GM12878 (cell line): ENCODE results near the gene PLA2G2C.

ENCODE experiments used
- CREB1 ChIP-seq: IDR thresholded peaks from 2 replicates; pipeline ENCODE4 v1.6.1; 2012; ENCODE audit warnings: low read depth, mild to moderate bottlenecking, inconsistent platforms
- ETV6 ChIP-seq, 2 experiments: fragments of 450-650 bp in 1 of 2; IDR thresholded peaks in 1 of 2; conservative IDR thresholded peaks in 1 of 2; 2 replicates each; pipeline ENCODE4 v1.6.1; 2014; ENCODE audit warnings: antibody characterized with exemption in 1 of 2, borderline replicate concordance in 1 of 2, low read depth in 1 of 2, mild to moderate bottlenecking in 1 of 2, moderate library complexity in 1 of 2
- EZH2 ChIP-seq: IDR thresholded peaks from 2 replicates; pipeline ENCODE4 v1.6.1; 2012; ENCODE audit warnings: low read depth, mild to moderate bottlenecking, control low read depth, inconsistent platforms, low read length, borderline replicate concordance; ENCODE audit not compliant: control insufficient read depth
- MXI1 ChIP-seq: fragments of 150-350 bp; IDR thresholded peaks from 2 replicates; pipeline ENCODE4 v1.6.1; 2011; ENCODE audit warnings: low read depth, mild to moderate bottlenecking, inconsistent platforms, low read length, improper control_type of control experiment
- SMC3 ChIP-seq: IDR thresholded peaks from 2 replicates; pipeline ENCODE4 v1.6.1; 2011; ENCODE audit warnings: low read length, improper control_type of control experiment, borderline replicate concordance
- ZNF384 ChIP-seq: IDR thresholded peaks from 2 replicates; pipeline ENCODE4 v1.6.1; 2012; ENCODE audit warnings: low read depth, mild to moderate bottlenecking, low read length, improper control_type of control experiment, borderline replicate concordance
- TF ChIP-seq, protein P1 (sequence below), 3 experiments: IDR thresholded peaks in 2 of 3; conservative IDR thresholded peaks in 1 of 3; 2 replicates each; pipeline ENCODE4 v1.5.1; 2011; ENCODE audit warnings: low read depth in 3 of 3, low read length in 3 of 3, mild to moderate bottlenecking in 3 of 3, control low read depth in 2 of 3, moderate library complexity in 2 of 3, inconsistent platforms in 1 of 3, mixed read lengths in 1 of 3; ENCODE audit not compliant: control insufficient read depth in 2 of 3, insufficient read depth in 1 of 3; ENCODE audit errors: extremely low read depth in 1 of 3

DNA sequence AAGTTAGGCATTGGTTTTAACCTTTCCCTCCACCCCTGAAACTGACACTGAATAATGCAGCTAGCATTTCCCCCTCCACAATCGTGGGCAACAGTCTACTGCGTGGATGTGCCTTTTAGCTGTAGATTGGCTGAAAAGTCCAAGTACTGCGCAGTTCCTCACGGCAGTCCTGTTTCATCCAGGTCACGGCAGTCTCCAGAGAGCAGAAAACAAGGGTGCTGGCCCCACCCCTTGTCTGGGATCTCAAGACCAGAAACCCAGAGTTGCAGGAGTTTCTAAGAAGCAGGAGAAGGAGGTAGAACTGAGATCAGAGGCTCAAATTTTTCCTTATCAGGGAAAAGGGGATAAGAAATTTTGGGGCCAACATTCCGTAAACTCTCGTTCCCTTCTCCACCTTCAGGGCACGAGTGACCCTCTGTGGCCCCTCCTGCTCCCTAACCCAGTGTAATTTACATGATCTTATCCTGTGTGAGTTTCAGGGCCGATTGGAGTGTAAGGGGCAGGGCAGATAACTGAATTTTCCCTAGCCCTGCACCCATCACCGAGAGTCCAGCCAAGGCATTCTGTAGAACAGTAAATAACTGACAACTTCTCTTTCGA lies 25.9 kb upstream of the PLA2G2C start:
- TF ChIP-seq ETV6 (conservative IDR thresholded peaks at IDR 0.05 in 1 of 2, IDR thresholded peaks at IDR 0.05 in 1 of 2; ENCODE audit: borderline replicate concordance in 1 of 2, low read depth in 1 of 2), result no peak
- TF ChIP-seq EZH2, result no peak
- TF ChIP-seq SMC3, result no peak
- no peak for TF ChIP-seq MXI1
- TF ChIP-seq ZNF384, result no peak
- TF ChIP-seq, protein P1, sequence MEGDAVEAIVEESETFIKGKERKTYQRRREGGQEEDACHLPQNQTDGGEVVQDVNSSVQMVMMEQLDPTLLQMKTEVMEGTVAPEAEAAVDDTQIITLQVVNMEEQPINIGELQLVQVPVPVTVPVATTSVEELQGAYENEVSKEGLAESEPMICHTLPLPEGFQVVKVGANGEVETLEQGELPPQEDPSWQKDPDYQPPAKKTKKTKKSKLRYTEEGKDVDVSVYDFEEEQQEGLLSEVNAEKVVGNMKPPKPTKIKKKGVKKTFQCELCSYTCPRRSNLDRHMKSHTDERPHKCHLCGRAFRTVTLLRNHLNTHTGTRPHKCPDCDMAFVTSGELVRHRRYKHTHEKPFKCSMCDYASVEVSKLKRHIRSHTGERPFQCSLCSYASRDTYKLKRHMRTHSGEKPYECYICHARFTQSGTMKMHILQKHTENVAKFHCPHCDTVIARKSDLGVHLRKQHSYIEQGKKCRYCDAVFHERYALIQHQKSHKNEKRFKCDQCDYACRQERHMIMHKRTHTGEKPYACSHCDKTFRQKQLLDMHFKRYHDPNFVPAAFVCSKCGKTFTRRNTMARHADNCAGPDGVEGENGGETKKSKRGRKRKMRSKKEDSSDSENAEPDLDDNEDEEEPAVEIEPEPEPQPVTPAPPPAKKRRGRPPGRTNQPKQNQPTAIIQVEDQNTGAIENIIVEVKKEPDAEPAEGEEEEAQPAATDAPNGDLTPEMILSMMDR (IDR thresholded peaks at IDR 0.05 in 2 of 3, conservative IDR thresholded peaks at IDR 0.05 in 1 of 3; ENCODE audit: control insufficient read depth in 2 of 3, extremely low read depth in 1 of 3, insufficient read depth in 1 of 3, low read depth in 3 of 3, low read length in 3 of 3), result no peak
- no peak for TF ChIP-seq CREB1
